Liver (tissue), 9 donors: ENCODE measurements around the gene STK32C. TPM values are rescaled to one million over a fixed set of nuclear protein-coding genes. Genes with fewer than 3 reads are reported as not detected.

Experiments used
- DNase-seq: peaks from one replicate; pipeline ENCODE4 v3.0.0-alpha.2; 2017; ENCODE audit warnings: low spot score
- H3K27ac ChIP-seq, 2 donors: one replicate each; pipeline ENCODE4 v1.7.0; 2013; ENCODE audit warnings: inconsistent platforms in 2 of 2, low read length in 2 of 2, control low read depth in 1 of 2, low read depth in 1 of 2, mild to moderate bottlenecking in 1 of 2
- H3K27me3 ChIP-seq, 4 donors: one replicate each; pipeline versions ENCODE4 v1.6.1 to v1.7.0; 2013; ENCODE audit warnings: low read length in 3 of 4, inconsistent platforms in 1 of 4, mild to moderate bottlenecking in 1 of 4, moderate library complexity in 1 of 4; ENCODE audit not compliant: control insufficient read depth in 4 of 4, insufficient read depth in 4 of 4
- H3K36me3 ChIP-seq, 4 donors: one replicate each; pipeline versions ENCODE4 v1.6.1 to v1.7.0; 2013; ENCODE audit warnings: low read length in 3 of 4, mild to moderate bottlenecking in 3 of 4, low read depth in 1 of 4, moderate library complexity in 1 of 4; ENCODE audit not compliant: control insufficient read depth in 4 of 4, insufficient read depth in 3 of 4
- H3K4me1 ChIP-seq, 4 donors: one replicate each; pipeline versions ENCODE4 v1.6.1 to v1.7.0; 2013; ENCODE audit warnings: low read length in 3 of 4, mild to moderate bottlenecking in 3 of 4, moderate library complexity in 1 of 4; ENCODE audit not compliant: control insufficient read depth in 4 of 4, insufficient read depth in 4 of 4
- H3K4me3 ChIP-seq, 3 donors: one replicate each; pipeline versions ENCODE4 v1.6.1 to v1.7.0; 2013; ENCODE audit warnings: low read length in 3 of 3, control low read depth in 1 of 3, low read depth in 1 of 3, mild to moderate bottlenecking in 1 of 3
- H3K9ac ChIP-seq, 2 donors: one replicate each; pipeline ENCODE4 v1.7.0; 2013; ENCODE audit warnings: low read length in 2 of 2, mild to moderate bottlenecking in 2 of 2, moderate library complexity in 2 of 2, control low read depth in 1 of 2, low read depth in 1 of 2
- H3K9me3 ChIP-seq, 4 donors: one replicate each; pipeline versions ENCODE4 v1.6.1 to v1.7.0; 2013; ENCODE audit warnings: low read length in 3 of 4; ENCODE audit not compliant: control insufficient read depth in 4 of 4
- ATF3 ChIP-seq: IDR thresholded peaks from 2 replicates; pipeline ENCODE4 v1.6.1; 2016; ENCODE audit warnings: antibody characterized with exemption
- CTCF ChIP-seq: fragments of 150-350 bp; IDR thresholded peaks from 2 replicates; pipeline ENCODE4 v1.5.1; 2017; ENCODE audit warnings: improper control_type of control experiment, low read depth, low read length; ENCODE audit not compliant: missing input control
- EGR1 ChIP-seq, 2 donors: IDR thresholded peaks; 2 replicates each; pipeline ENCODE4 v1.6.1; 2016 to 2018; ENCODE audit warnings: antibody characterized with exemption in 2 of 2, low read depth in 2 of 2
- FOXA1 ChIP-seq: IDR thresholded peaks from 2 replicates; pipeline ENCODE4 v1.6.1; 2016; ENCODE audit warnings: antibody characterized with exemption
- FOXA2 ChIP-seq: IDR thresholded peaks from 2 replicates; pipeline ENCODE4 v1.6.1; 2016; ENCODE audit warnings: antibody characterized with exemption
- GABPA ChIP-seq, 2 donors: IDR thresholded peaks in 1 of 2; conservative IDR thresholded peaks in 1 of 2; 2 replicates each; pipeline ENCODE4 v1.6.1; 2016; ENCODE audit warnings: antibody characterized with exemption in 2 of 2, mild to moderate bottlenecking in 1 of 2, moderate library complexity in 1 of 2
- HNF4A ChIP-seq, 2 donors: conservative IDR thresholded peaks; 2 replicates each; pipeline ENCODE4 v1.6.1; 2016; ENCODE audit warnings: antibody characterized with exemption in 2 of 2, mild to moderate bottlenecking in 2 of 2
- HNF4G ChIP-seq: IDR thresholded peaks from 2 replicates; pipeline ENCODE4 v1.6.1; 2016; ENCODE audit warnings: antibody characterized with exemption
- MAX ChIP-seq: IDR thresholded peaks from 2 replicates; pipeline ENCODE4 v1.6.1; 2016; ENCODE audit warnings: antibody characterized with exemption
- NR2F2 ChIP-seq: IDR thresholded peaks from 2 replicates; pipeline ENCODE4 v1.6.1; 2016; ENCODE audit warnings: antibody characterized with exemption
- RAD21 ChIP-seq, 2 donors: IDR thresholded peaks; 2 replicates each; pipeline ENCODE4 v1.6.1; 2016; ENCODE audit warnings: antibody characterized with exemption in 2 of 2, mild to moderate bottlenecking in 2 of 2
- REST ChIP-seq: IDR thresholded peaks from 2 replicates; pipeline ENCODE4 v1.6.1; 2016; ENCODE audit warnings: antibody characterized with exemption, mild to moderate bottlenecking
- RXRA ChIP-seq, 2 donors: IDR thresholded peaks; 2 replicates each; pipeline ENCODE4 v1.6.1; 2017 to 2018; ENCODE audit warnings: antibody characterized with exemption in 2 of 2, mild to moderate bottlenecking in 1 of 2
- SP1 ChIP-seq: IDR thresholded peaks from 2 replicates; pipeline ENCODE4 v1.6.1; 2018; ENCODE audit warnings: antibody characterized with exemption, mild to moderate bottlenecking
- TAF1 ChIP-seq: conservative IDR thresholded peaks from 2 replicates; pipeline ENCODE4 v1.6.1; 2016; ENCODE audit warnings: antibody characterized with exemption, mild to moderate bottlenecking
- YY1 ChIP-seq: IDR thresholded peaks from 2 replicates; pipeline ENCODE4 v1.6.1; 2016; ENCODE audit warnings: antibody characterized with exemption, mild to moderate bottlenecking
- WGBS: extraction: QIAGEN DNeasy Blood & Tissue Kit; methylation state at CpG from one replicate; pipeline ENCODE4 v1.1.7; 2013; 5-methylcytosine and 5-hydroxymethylcytosine counted together
- polyA plus RNA-seq, 2 donors: library from polyadenylated mRNA; stranded (reverse) in 1 of 2; unstranded in 1 of 2; fragments of 200-250 nt in 1 of 2; fragments of >200 nt in 1 of 2; fragmentation: Nextera tagmentation in 1 of 2; extraction: Ambion mirVana in 1 of 2; gene quantifications; one replicate each; pipeline versions ENCODE4 v1.2.1 to v1.2.3, GENCODE V29; 2013 to 2015
- total RNA-seq, 2 donors: library from RNA; depleted of rRNA; stranded (reverse); fragments of >200 nt; gene quantifications; one replicate each; pipeline ENCODE4 v1.2.3, GENCODE V29; 2014
- TF ChIP-seq, protein P1 (sequence below): IDR thresholded peaks from 2 replicates; pipeline ENCODE4 v1.6.1; 2016; ENCODE audit warnings: antibody characterized with exemption
- donor health status: healthy.
- donor health status: healthy.
- donor health status: healthy.
- donor health status: healthy.
- donor health status: healthy.

STK32C gene
- total and polyA plus RNA-seq, 4 donors, result 1.8 to 4.6 (median 2.2) TPM

GRCh38 chr10:132322586-132323048 lies 14.9 kb upstream of the STK32C start:
- H3K4me1 ChIP-seq, result peaks cover 0 to 2% (median 2%) of the 10 kb centered on the region in 4 donors
- H3K9ac ChIP-seq, result no peak overlapping the region
- H3K36me3 ChIP-seq, result no peaks in the 10 kb centered on the region
- DNase-seq, result no peak
- H3K4me3 ChIP-seq, result no peak overlapping the region
- H3K27me3 ChIP-seq, result no peaks in the 10 kb centered on the region
- 43% methylated on average over 6 of the region's 6 CpGs for WGBS
- TF ChIP-seq RAD21 (IDR thresholded peaks at IDR 0.05), result no peak
- TF ChIP-seq FOXA2, result no peak
- no peak for TF ChIP-seq CTCF
- TF ChIP-seq TAF1, result no peak
- no peaks in the 10 kb centered on the region for H3K9me3 ChIP-seq
- no peak overlapping the region for H3K27ac ChIP-seq

DNA sequence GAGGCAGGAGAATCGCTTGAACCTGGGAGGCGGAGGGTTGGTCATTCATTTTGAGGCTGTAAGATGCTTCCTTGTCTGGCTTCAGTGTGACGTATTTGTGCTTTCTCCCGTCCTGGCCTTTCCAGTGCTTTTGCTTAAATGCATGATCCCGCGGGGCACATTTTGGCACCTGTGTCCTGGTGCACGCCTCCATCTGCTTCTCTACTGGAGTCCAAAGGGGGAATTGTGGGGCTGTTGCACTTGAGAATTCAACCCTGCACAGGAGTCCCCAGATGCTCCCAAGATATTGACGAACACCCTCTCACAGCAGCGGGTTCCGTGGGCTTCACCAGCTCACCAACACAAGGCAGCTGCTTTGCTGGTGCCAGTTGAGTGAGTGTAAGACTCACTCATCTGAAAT lies 14.0 kb upstream of the STK32C start:
- Histone ChIP-seq H3K4me1 (peaks cover 0 to 2% (median 2%) of the 10 kb centered on the region in 4 donors), H3K4me3 (no peak overlapping the region), H3K27ac (no peak overlapping the region), H3K9ac (no peak overlapping the region), H3K36me3 (no peaks in the 10 kb centered on the region), H3K9me3 (no peaks in the 10 kb centered on the region), H3K27me3 (no peaks in the 10 kb centered on the region)
- no peak for TF ChIP-seq HNF4G
- no peak for TF ChIP-seq ATF3
- no peak for TF ChIP-seq HNF4A (conservative IDR thresholded peaks at IDR 0.05)
- no peak for TF ChIP-seq NR2F2
- no peak for TF ChIP-seq EGR1 (IDR thresholded peaks at IDR 0.05; ENCODE audit: low read depth in 2 of 2)
- TF ChIP-seq YY1, result no peak
- TF ChIP-seq, protein P1, sequence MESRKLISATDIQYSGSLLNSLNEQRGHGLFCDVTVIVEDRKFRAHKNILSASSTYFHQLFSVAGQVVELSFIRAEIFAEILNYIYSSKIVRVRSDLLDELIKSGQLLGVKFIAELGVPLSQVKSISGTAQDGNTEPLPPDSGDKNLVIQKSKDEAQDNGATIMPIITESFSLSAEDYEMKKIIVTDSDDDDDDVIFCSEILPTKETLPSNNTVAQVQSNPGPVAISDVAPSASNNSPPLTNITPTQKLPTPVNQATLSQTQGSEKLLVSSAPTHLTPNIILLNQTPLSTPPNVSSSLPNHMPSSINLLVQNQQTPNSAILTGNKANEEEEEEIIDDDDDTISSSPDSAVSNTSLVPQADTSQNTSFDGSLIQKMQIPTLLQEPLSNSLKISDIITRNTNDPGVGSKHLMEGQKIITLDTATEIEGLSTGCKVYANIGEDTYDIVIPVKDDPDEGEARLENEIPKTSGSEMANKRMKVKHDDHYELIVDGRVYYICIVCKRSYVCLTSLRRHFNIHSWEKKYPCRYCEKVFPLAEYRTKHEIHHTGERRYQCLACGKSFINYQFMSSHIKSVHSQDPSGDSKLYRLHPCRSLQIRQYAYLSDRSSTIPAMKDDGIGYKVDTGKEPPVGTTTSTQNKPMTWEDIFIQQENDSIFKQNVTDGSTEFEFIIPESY, result no peak
- no peak for TF ChIP-seq FOXA1
- no peak for TF ChIP-seq GABPA (IDR thresholded peaks at IDR 0.05 in 1 of 2, conservative IDR thresholded peaks at IDR 0.05 in 1 of 2)
- TF ChIP-seq REST, result no peak
- no peak for TF ChIP-seq CTCF
- no peak for TF ChIP-seq RAD21 (IDR thresholded peaks at IDR 0.05)
- TF ChIP-seq SP1, result no peak
- TF ChIP-seq MAX, result no peak
- TF ChIP-seq RXRA (IDR thresholded peaks at IDR 0.05), result no peak
- no peak for TF ChIP-seq FOXA2
- WGBS, result 94% methylated on average over 10 of the region's 10 CpGs
- DNase-seq, result no peak
